CD4-positive, CD25-positive, alpha-beta regulatory T cell (primary cell): Measurements from ENCODE around the gene MARCHF3. TPM values are rescaled to one million over a fixed set of nuclear protein-coding genes. Genes with fewer than 3 reads are reported as not detected.
A peak's percentile ranks its signal among the peaks of the same experiment; 100 is the strongest.

Experiments used
- ATAC-seq, 2 donors: fragments of 150-1000 bp; cut with Tn5 transposase; one replicate each; pipeline ENCODE4 v1.10.0; 2021; ENCODE audit warnings: low read depth in 2 of 2, moderate number of reproducible peaks in 2 of 2, moderate library complexity in 1 of 2
- DNase-seq, 3 donors: peaks; one replicate each; pipeline versions ENCODE4 v3.0.0 to v3.0.0-alpha.2; 2012 to 2022; ENCODE audit warnings: mixed read lengths in 1 of 3
- H3K27ac ChIP-seq: one replicate; pipeline ENCODE4 v1.7.0; 2013; ENCODE audit warnings: mild to moderate bottlenecking, low read length; ENCODE audit not compliant: insufficient read depth, poor library complexity, severe bottlenecking
- H3K27me3 ChIP-seq: one replicate; pipeline ENCODE4 v1.7.0; 2013; ENCODE audit warnings: low read length; ENCODE audit not compliant: control insufficient read depth, insufficient read depth
- H3K36me3 ChIP-seq: one replicate; pipeline ENCODE4 v1.7.0; 2013; ENCODE audit warnings: mild to moderate bottlenecking, low read length, moderate library complexity; ENCODE audit not compliant: control insufficient read depth, insufficient read depth
- H3K4me1 ChIP-seq: 2 replicates; pipeline ENCODE4 v1.7.0; 2013; ENCODE audit warnings: mild to moderate bottlenecking, low read length; ENCODE audit not compliant: insufficient read depth, control insufficient read depth, poor library complexity, severe bottlenecking
- H3K4me3 ChIP-seq: one replicate; pipeline ENCODE4 v1.7.0; 2013; ENCODE audit warnings: low read depth, mild to moderate bottlenecking, low read length, moderate library complexity
- H3K9me3 ChIP-seq, 2 experiments: 1 replicate in 1 of 2; 2 replicates in 1 of 2; pipeline ENCODE4 v1.7.0; 2013; ENCODE audit warnings: low read length in 2 of 2, mild to moderate bottlenecking in 1 of 2, moderate library complexity in 1 of 2; ENCODE audit not compliant: control insufficient read depth in 2 of 2
- H3K27ac Mint-ChIP-seq, 3 donors: one replicate each; pipeline ENCODE4 v1.8.0; 2020 to 2022; ENCODE audit warnings: mild to moderate bottlenecking in 3 of 3, mixed read lengths in 3 of 3, moderate library complexity in 2 of 3
- H3K27me3 Mint-ChIP-seq: one replicate; pipeline ENCODE4 v1.8.0; 2022; ENCODE audit warnings: mild to moderate bottlenecking, mixed read lengths
- H3K36me3 Mint-ChIP-seq: one replicate; pipeline ENCODE4 v1.8.0; 2020; ENCODE audit warnings: mixed read lengths
- H3K4me1 Mint-ChIP-seq, 4 donors: one replicate each; pipeline ENCODE4 v1.8.0; 2020 to 2022; ENCODE audit warnings: mixed read lengths in 4 of 4, mild to moderate bottlenecking in 1 of 4
- H3K4me3 Mint-ChIP-seq, 4 donors: one replicate each; pipeline ENCODE4 v1.8.0; 2020 to 2022; ENCODE audit warnings: mild to moderate bottlenecking in 4 of 4, mixed read lengths in 4 of 4, moderate library complexity in 3 of 4
- H3K9me3 Mint-ChIP-seq, 7 donors: one replicate each; pipeline ENCODE4 v1.8.0; 2020 to 2022; ENCODE audit warnings: mixed read lengths in 7 of 7, mild to moderate bottlenecking in 3 of 7, moderate library complexity in 2 of 7
- polyA plus RNA-seq, 4 donors: library from polyadenylated mRNA; unstranded; fragments of 300-500 nt; fragmentation: Illumina TruSeq; gene quantifications; one replicate each; pipeline ENCODE4 v1.2.3, GENCODE V29; 2021
- total RNA-seq: library from RNA; stranded (reverse); gene quantifications from one replicate; pipeline ENCODE4 v1.2.3, GENCODE V29; 2022

Gene MARCHF3, protein sequence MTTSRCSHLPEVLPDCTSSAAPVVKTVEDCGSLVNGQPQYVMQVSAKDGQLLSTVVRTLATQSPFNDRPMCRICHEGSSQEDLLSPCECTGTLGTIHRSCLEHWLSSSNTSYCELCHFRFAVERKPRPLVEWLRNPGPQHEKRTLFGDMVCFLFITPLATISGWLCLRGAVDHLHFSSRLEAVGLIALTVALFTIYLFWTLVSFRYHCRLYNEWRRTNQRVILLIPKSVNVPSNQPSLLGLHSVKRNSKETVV
- total RNA-seq = 15.2 TPM
- 10 to 100 TPM; 12.5 to 21.6 (median 14.7) TPM for polyA plus RNA-seq

DNA sequence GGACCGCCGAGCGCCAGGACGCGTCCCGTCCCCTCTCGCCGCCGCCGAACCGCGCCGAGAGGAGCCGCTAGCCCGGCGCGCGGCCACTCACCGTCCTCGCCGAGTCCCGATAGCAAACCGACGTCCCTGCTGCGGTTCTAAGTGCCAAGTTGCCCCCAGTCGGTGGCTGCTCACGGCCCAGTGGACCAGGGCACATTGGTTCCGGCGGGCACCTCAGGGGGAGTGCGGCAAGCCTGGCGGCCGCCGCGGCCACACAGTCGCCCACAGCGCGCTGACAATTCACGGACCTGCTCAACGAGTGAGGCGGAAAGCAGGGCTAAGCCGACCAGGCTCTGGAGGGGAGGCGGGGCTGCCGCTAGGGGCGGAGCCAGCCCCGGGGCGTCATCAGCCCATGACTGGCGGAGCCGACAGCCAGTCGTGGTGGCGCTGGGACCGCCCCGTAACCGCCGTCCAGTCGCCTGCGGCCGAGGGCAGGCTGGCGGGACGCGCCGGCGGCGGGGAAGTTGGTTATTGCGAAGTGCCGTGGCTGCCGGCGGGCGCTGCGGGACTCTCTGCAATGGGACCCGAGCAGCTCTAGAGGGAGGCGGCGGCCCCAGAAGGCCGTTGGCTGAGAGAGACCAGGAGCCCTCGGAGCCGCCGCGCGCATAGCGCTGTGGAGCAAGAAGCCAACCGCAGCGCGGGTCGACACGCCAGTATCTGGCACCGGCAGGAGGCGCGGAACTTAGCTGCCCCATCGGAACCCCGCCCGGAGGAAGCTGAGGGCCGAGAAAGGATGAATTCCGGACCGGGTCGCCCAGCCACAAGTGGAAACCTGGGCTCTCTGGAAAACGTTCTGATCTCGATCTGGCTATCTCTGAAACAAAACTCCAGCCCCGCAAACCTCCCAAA lies at the start of gene MARCHF3:
TSS of gene MARCHF3 (minus strand) at position 300 of the 888 bp plus-strand sequence. CDS start 112,387 bp downstream, outside the sequence.
- peak within 1 kb of the TSS; percentile 67 to 87 (median 81) for H3K27ac Mint-ChIP-seq
- peaks cover 16% of the 10 kb centered on the region for H3K27me3 Mint-ChIP-seq
- no peaks in the 10 kb centered on the region for H3K9me3 Mint-ChIP-seq
- peak within 1 kb of the TSS; percentile 71 for H3K4me3 ChIP-seq
- H3K4me1 ChIP-seq = peaks cover 34% of the 10 kb centered on the region
- no peaks in the 10 kb centered on the region for H3K36me3 Mint-ChIP-seq
- H3K27ac ChIP-seq = peak within 1 kb of the TSS; percentile 67
- ATAC-seq (peak; percentile 97 to 98), DNase-seq (peak; percentile 92 to 96 (median 95))
- H3K27me3 ChIP-seq = no peaks in the 10 kb centered on the region
- H3K4me3 Mint-ChIP-seq = peak within 1 kb of the TSS; percentile 93 to 98 (median 94)
- H3K9me3 ChIP-seq = no peaks in the 10 kb centered on the region
- peaks cover 12 to 45% (median 25%) of the 10 kb centered on the region in 4 donors for H3K4me1 Mint-ChIP-seq
- no peaks in the 10 kb centered on the region for H3K36me3 ChIP-seq

DNA sequence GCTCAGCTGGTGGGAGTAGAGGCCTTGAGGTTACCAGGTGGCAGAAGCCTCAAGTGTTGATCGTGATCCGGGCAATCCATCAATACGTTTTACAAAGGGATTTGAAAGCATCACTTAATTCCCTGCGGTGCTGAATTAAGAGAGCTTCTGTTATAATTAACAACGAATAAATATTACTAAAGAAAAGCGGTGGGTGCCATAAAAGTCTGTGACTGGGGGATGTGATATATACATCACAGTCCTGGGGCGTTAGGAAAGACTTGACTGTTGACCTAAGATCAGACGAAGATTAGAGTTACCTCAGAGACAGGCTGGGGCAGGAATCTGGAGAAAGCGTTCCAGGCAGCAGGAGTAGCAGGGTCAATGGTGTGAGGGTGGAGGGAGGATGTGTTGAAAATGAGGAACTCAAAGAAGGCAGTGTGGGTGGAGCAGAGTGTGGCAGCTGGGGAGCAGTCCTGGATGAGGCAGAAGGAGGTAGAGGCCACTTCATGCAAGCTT lies 49.7 kb upstream of the MARCHF3 start:
- Histone ChIP-seq H3K36me3 (no peaks in the 10 kb centered on the region), H3K27ac (no peak overlapping the region), H3K9me3 (no peaks in the 10 kb centered on the region), H3K4me3 (no peak overlapping the region), H3K4me1 (no peaks in the 10 kb centered on the region), H3K27me3 (no peaks in the 10 kb centered on the region)
- Mint-ChIP-seq H3K9me3 (no peaks in the 10 kb centered on the region), H3K36me3 (no peaks in the 10 kb centered on the region), H3K27me3 (peaks cover 22% of the 10 kb centered on the region), H3K4me3 (no peak overlapping the region), H3K4me1 (no peaks in the 10 kb centered on the region), H3K27ac (no peak overlapping the region)
- ATAC-seq (no peak), DNase-seq (no peak)

DNA sequence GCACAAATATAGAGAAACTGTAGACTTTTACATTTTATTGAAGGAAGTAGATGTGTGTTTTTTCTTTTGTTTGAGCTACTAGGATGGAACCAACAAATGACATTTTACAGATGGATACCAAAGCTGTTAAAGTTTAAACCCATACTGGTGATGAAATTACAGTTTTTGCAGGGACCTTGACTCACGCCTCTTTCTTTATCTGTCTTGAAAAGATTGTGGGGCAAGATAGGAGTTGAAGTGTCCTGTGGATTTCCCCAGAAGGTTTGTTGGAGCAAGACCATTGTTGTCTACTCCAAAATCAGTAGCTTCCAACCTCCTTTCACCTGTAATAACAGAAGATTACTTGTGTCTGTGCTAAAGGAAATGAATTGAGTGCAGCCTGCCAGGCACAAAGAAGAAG lies 47.0 kb upstream of the MARCHF3 start:
- Mint-ChIP-seq H3K4me1 (peaks cover 6 to 19% (median 12%) of the 10 kb centered on the region in 4 donors), H3K4me3 (no peak overlapping the region), H3K27me3 (peaks cover 22% of the 10 kb centered on the region), H3K36me3 (no peaks in the 10 kb centered on the region), H3K9me3 (no peaks in the 10 kb centered on the region), H3K27ac (no peak overlapping the region)
- H3K36me3 ChIP-seq = no peaks in the 10 kb centered on the region
- peaks cover 11% of the 10 kb centered on the region for H3K4me1 ChIP-seq
- H3K27me3 ChIP-seq = no peaks in the 10 kb centered on the region
- DNase-seq = no peak
- H3K9me3 ChIP-seq = no peaks in the 10 kb centered on the region
- no peak overlapping the region for H3K27ac ChIP-seq
- no peak overlapping the region for H3K4me3 ChIP-seq
- ATAC-seq = no peak

DNA sequence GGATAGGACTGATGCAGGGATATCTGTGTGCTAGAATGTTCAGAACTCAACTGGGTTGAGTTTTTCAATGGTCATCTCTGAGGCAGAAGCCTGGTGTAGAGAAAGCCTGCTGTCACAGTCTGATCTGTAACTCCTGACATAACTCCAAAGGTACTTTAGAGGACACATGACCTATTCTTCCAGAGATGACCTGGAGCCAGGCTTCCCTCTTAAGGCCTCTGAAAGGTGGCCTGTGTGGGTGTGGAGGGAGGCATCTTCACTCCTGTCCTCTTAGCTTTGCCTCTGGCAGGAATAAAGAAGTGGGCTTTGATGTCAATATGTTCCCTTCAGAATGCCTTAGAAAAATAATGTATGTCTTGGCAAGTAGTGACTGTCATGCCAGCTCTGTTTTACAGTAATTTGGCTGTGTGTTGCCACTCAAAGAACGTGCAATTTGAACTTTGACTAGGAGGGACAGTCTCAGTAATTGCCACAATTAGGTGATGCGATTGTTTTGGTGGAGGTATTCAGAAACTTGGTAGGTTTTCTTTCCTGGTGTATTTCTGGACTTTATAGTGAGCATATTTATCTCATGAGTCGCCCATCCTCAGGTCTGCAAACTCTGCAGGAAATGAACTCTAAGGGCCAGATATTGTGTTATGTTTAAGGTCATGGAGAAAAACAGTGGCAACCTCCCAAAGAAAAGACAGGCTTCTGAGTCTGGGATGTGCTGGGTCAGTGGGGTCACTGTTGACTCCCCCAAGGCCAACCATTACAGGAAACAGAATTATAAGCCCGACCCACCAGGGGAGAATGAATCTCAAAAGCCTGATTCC lies 46.2 kb upstream of the MARCHF3 start:
- Histone ChIP-seq H3K36me3 (no peaks in the 10 kb centered on the region), H3K9me3 (no peaks in the 10 kb centered on the region), H3K27ac (no peak overlapping the region), H3K27me3 (no peaks in the 10 kb centered on the region), H3K4me1 (peaks cover 14% of the 10 kb centered on the region), H3K4me3 (no peak overlapping the region)
- Mint-ChIP-seq H3K36me3 (no peaks in the 10 kb centered on the region), H3K9me3 (no peaks in the 10 kb centered on the region), H3K4me3 (no peak overlapping the region), H3K27ac (no peak overlapping the region), H3K4me1 (peaks cover 9 to 23% (median 15%) of the 10 kb centered on the region in 4 donors), H3K27me3 (peaks cover 19% of the 10 kb centered on the region)
- DNase-seq (no peak), ATAC-seq (no peak)

DNA sequence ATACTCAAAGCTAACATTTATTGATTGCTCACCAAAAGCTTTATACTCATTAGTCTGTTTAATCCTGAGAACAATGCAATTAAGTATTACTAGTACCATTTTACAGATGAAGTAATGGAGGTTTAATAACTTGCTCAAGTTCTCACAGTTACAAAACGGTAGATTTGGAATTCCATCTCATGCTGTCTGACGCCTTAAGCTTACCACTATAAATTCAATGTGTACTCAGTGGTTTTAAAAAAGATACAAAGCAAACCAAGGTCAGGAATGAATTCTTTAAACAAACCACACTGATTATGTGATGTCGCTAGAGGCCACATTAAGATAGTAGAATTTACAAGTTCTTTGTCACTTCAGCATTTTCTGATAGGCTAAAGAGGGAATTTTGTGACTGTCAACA lies 44.1 kb upstream of the MARCHF3 start:
- no peak overlapping the region for H3K27ac ChIP-seq
- Mint-ChIP-seq H3K27ac (peak overlapping the region in 2 of 3 donors; percentile 6 to 91), H3K36me3 (peaks cover under 1% of the 10 kb centered on the region), H3K9me3 (no peaks in the 10 kb centered on the region), H3K4me1 (peaks cover 11 to 29% (median 22%) of the 10 kb centered on the region in 4 donors), H3K27me3 (no peaks in the 10 kb centered on the region), H3K4me3 (peak overlapping the region in 3 of 4 donors; percentile 2 to 91 (median 91))
- H3K27me3 ChIP-seq = no peaks in the 10 kb centered on the region
- H3K36me3 ChIP-seq = peaks cover 4% of the 10 kb centered on the region
- DNase-seq (no peak), ATAC-seq (no peak)
- H3K4me3 ChIP-seq = no peak overlapping the region
- H3K4me1 ChIP-seq = peaks cover 14% of the 10 kb centered on the region
- H3K9me3 ChIP-seq = no peaks in the 10 kb centered on the region

DNA sequence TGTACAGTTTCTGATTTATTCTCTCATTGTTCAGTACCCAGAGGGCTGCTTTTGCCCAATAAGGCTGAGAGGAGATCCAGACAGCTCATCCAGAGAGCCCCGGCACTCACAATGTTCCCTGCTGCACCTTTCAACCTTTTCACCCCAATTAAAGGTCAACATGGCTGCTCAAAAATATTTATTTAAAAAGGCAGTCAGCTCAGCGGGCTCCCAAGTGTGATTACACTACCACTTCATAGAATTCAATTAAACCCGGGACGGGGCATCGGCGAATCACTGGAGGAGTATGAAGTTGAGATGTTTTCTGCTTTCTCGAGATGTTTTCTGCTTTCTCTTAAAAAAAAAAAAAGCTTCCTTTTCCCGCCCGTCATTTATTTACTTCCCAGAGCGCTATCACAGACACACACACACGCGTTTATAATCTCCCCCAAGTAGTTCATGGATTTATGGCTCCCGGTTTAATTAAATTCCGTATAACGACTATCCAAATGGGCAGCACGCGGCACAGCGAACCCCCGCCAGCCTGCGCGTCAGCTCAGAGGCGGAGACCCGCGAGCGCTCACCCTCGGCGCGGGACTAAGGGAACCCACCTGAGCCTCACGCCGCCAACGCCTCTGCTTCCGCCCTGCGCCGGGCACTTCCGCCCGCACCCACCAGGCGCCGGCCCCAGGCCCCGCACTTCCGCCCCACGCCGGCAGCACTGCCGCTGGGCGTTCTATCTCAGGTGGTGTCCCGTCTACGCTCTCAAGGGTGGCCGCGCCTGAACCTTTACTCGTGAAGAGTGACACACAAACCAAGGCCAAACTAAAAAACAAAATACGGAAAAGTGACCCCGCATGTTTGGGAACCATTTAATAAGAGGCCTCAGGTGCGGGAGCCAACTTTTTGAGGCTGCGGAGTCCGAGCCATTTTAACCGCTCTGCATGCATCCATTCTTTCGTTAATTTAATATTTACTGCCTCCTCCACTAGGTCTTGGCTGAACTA lies 42.8 kb upstream of the MARCHF3 start, which contains the start of gene C5orf63:
TSS of gene C5orf63 (minus strand) at position 642 of the 986 bp plus-strand sequence. CDS start 14,507 bp downstream, outside the sequence.
- ATAC-seq (peak; percentile 83 to 97), DNase-seq (peak; percentile 57 to 90 (median 73))
- Mint-ChIP-seq H3K27me3 (no peaks in the 10 kb centered on the region), H3K4me3 (peak within 1 kb of the TSS; percentile 89 to 95 (median 91)), H3K27ac (peak within 1 kb of the TSS; percentile 91 to 96 (median 92)), H3K4me1 (peaks cover 23 to 40% (median 27%) of the 10 kb centered on the region in 4 donors), H3K9me3 (no peaks in the 10 kb centered on the region), H3K36me3 (peaks cover 14% of the 10 kb centered on the region)
- no peaks in the 10 kb centered on the region for H3K27me3 ChIP-seq
- H3K4me3 ChIP-seq = peak within 1 kb of the TSS; percentile 92
- no peaks in the 10 kb centered on the region for H3K9me3 ChIP-seq
- H3K27ac ChIP-seq = peak within 1 kb of the TSS; percentile 63
- peaks cover 14% of the 10 kb centered on the region for H3K4me1 ChIP-seq
- H3K36me3 ChIP-seq = peaks cover 9% of the 10 kb centered on the region
